CD8-positive, alpha-beta memory T cell (primary cell): Measurements from ENCODE around the gene IL18BP. TPM values are rescaled to one million over a fixed set of nuclear protein-coding genes. Genes with fewer than 3 reads are reported as not detected.

Source experiments
- CTCF ChIA-PET: fragments of 350-600 bp; sonication (Branson Sonifier 250); formaldehyde crosslinking; loops from one replicate; lab custom pipeline; 2021; ENCODE audit warnings: antibody characterized with exemption; lab: Charles Lee
- POLR2A ChIA-PET: fragments of 350-600 bp; sonication (Branson Sonifier 250); formaldehyde crosslinking; loops from one replicate; lab custom pipeline; 2021; ENCODE audit warnings: antibody characterized with exemption; lab: Charles Lee
- DNase-seq, 5 donors: peaks; one replicate each; pipeline versions ENCODE4 v3.0.0 to v3.0.0-alpha.2; 2020 to 2022; ENCODE audit warnings: mixed read lengths in 1 of 5
- H3K27ac ChIP-seq: one replicate; pipeline ENCODE4 v1.7.0; 2013; ENCODE audit warnings: low read depth, mild to moderate bottlenecking, low read length, moderate library complexity
- H3K27me3 ChIP-seq: 2 replicates; pipeline ENCODE4 v1.7.0; 2013; ENCODE audit warnings: low read length, mild to moderate bottlenecking; ENCODE audit not compliant: insufficient read depth, poor library complexity, severe bottlenecking
- H3K36me3 ChIP-seq: 2 replicates; pipeline ENCODE4 v1.7.0; 2013; ENCODE audit warnings: mild to moderate bottlenecking, low read length, moderate library complexity; ENCODE audit not compliant: insufficient read depth
- H3K4me1 ChIP-seq: 2 replicates; pipeline ENCODE4 v1.7.0; 2013; ENCODE audit warnings: mild to moderate bottlenecking, low read length, moderate library complexity; ENCODE audit not compliant: insufficient read depth
- H3K4me3 ChIP-seq: 2 replicates; pipeline ENCODE4 v1.7.0; 2013; ENCODE audit warnings: mild to moderate bottlenecking, low read length
- H3K9me3 ChIP-seq: 2 replicates; pipeline ENCODE4 v1.7.0; 2013; ENCODE audit warnings: mild to moderate bottlenecking, low read length
- H3K27ac Mint-ChIP-seq, 8 donors: one replicate each; pipeline ENCODE4 v1.8.0; 2020 to 2021; ENCODE audit warnings: mixed read lengths in 8 of 8, mild to moderate bottlenecking in 6 of 8, inconsistent platforms in 3 of 8, moderate library complexity in 3 of 8
- H3K27me3 Mint-ChIP-seq, 2 donors: one replicate each; pipeline ENCODE4 v1.8.0; 2020 to 2021; ENCODE audit warnings: mixed read lengths in 2 of 2, mild to moderate bottlenecking in 1 of 2, moderate library complexity in 1 of 2
- H3K36me3 Mint-ChIP-seq, 3 donors: one replicate each; pipeline ENCODE4 v1.8.0; 2020 to 2021; ENCODE audit warnings: mixed read lengths in 3 of 3, inconsistent platforms in 1 of 3, mild to moderate bottlenecking in 1 of 3
- H3K4me1 Mint-ChIP-seq, 3 donors: one replicate each; pipeline ENCODE4 v1.8.0; 2020 to 2021; ENCODE audit warnings: mixed read lengths in 3 of 3, inconsistent platforms in 1 of 3, mild to moderate bottlenecking in 1 of 3
- H3K4me3 Mint-ChIP-seq, 7 donors: one replicate each; pipeline ENCODE4 v1.8.0; 2020 to 2021; ENCODE audit warnings: mixed read lengths in 7 of 7, mild to moderate bottlenecking in 6 of 7, moderate library complexity in 4 of 7, inconsistent platforms in 2 of 7
- H3K9me3 Mint-ChIP-seq, 5 donors: one replicate each; pipeline ENCODE4 v1.8.0; 2020 to 2022; ENCODE audit warnings: mixed read lengths in 5 of 5, mild to moderate bottlenecking in 3 of 5, moderate library complexity in 2 of 5, inconsistent platforms in 1 of 5
- polyA plus RNA-seq: library from polyadenylated mRNA; unstranded; fragments of 300-500 nt; fragmentation: Illumina TruSeq; gene quantifications from one replicate; pipeline ENCODE4 v1.2.3, GENCODE V29; 2021
- total RNA-seq, 2 experiments: library from RNA; stranded (reverse); gene quantifications; one replicate each; pipeline ENCODE4 v1.2.3, GENCODE V29; 2021

IL18BP gene
- total and polyA plus RNA-seq, 3 experiments from 2014 or later = 8.5 to 21.8 (median 9.5) TPM

DNA sequence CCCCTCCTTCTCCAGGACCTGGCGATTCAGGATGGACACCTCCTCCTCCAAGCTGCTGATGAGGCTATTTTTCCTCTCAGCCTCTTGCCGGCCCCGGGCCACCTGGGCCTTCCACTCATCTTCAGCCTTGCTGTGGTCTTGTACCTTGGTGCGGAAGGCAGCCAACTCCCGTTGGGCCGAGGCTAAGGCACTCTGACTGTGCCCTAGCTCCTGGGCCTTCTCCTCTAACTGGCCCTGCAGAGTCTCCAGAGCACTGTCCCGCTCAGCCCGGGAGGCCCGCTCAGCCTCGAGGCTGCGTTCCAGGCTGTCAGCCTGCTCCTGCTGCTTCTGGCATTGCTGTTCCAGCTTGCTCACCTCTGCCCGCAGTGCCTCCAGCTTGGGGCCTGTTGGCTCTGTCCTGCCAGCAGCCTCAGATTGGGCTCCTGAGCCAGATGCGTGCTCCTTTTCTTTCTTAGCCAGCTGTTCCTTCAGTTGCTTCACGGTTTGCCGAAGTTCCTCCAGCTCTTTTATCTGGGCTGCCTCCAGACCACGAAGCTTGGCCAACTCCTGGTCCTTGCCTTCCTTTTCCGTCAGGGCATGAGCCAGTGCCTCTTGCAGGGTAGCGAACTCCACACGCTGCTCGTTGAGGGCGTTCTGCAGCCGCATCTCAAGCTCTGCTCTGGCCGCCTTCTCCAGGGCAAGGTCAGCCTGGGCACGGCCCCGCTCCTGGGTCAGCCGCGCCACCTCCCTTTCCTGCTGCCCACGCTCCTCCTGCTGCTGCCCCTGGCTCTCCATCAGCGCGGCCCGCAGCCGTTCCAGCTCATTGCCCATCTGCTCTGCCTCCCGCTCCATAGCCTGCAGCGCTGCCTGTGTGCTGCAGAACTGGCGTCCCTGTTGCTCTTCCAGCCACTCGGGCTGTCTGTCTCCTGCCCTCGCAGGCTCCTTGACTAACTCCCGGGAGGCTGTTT, 15.3 kb downstream of the IL18BP start:
- Mint-ChIP-seq H3K27ac (peak overlapping the region in 4 of 8 donors; percentile 17 to 90 (median 44)), H3K27me3 (peaks cover 0 to 1% of the 10 kb centered on the region in 2 donors), H3K9me3 (no peaks in the 10 kb centered on the region), H3K4me1 (no peaks in the 10 kb centered on the region), H3K36me3 (peaks cover 0 to 100% (median 28%) of the 10 kb centered on the region in 3 donors), H3K4me3 (peak overlapping the region in 1 of 7 donors; percentile 75)
- Histone ChIP-seq H3K36me3 (peaks cover 94% of the 10 kb centered on the region), H3K9me3 (no peaks in the 10 kb centered on the region), H3K27me3 (no peaks in the 10 kb centered on the region), H3K4me3 (no peak overlapping the region), H3K4me1 (no peaks in the 10 kb centered on the region), H3K27ac (no peak overlapping the region)
- ChIA-PET POLR2A (no interaction called here), CTCF (interaction anchor here (1.0 to 4.8 kb wide), 4 partner anchors 11 to 169 kb away, joined by 3 to 23 read pairs (median 4); no protein-coding TSS in a partner anchor)
- no peak for DNase-seq

DNA sequence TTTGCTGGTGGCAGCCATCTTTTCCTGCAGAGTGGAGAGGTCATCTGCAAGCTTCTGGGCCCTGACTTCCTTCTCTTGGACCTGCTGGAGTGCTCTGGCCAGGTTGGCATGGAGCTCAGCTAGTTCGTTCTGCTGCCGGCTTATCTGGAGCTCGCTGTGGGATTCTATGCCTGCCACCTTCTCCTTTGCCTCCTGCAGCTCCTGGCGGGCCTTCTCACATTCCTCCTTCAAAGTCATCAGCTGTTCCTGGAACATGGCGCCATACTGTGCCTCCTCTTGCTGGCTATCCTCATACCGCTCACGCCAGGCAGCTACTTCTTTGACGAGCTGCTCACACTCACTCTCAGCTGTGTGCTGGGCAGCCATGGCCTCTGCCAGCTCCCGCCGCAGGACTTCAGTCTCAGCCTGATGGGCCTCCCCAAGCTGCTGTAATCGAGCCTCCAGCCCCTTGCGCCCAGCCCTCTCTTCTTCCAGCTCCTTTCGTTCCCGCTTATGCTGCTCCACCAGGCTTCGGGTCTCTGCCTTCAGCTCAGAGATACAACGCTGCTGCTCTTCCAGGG, 16.1 kb downstream of the IL18BP start:
- H3K4me3 Mint-ChIP-seq = no peak overlapping the region
- no peak overlapping the region for H3K27ac ChIP-seq
- H3K27ac Mint-ChIP-seq = peak overlapping the region in 2 of 8 donors; percentile 78 to 94
- H3K4me1 Mint-ChIP-seq = no peaks in the 10 kb centered on the region
- H3K36me3 Mint-ChIP-seq = peaks cover under 1 to 100% (median 29%) of the 10 kb centered on the region in 3 donors
- no peaks in the 10 kb centered on the region for H3K27me3 ChIP-seq
- CTCF ChIA-PET = interaction anchor here (1.0 to 4.8 kb wide), 5 partner anchors 11 to 168 kb away, joined by 3 to 23 read pairs (median 4); no protein-coding TSS in a partner anchor
- no peaks in the 10 kb centered on the region for H3K9me3 Mint-ChIP-seq
- no peak overlapping the region for H3K4me3 ChIP-seq
- H3K4me1 ChIP-seq = no peaks in the 10 kb centered on the region
- POLR2A ChIA-PET = no interaction called here
- peaks cover 95% of the 10 kb centered on the region for H3K36me3 ChIP-seq
- H3K27me3 Mint-ChIP-seq = no peaks in the 10 kb centered on the region
- no peak for DNase-seq
- H3K9me3 ChIP-seq = no peaks in the 10 kb centered on the region

DNA sequence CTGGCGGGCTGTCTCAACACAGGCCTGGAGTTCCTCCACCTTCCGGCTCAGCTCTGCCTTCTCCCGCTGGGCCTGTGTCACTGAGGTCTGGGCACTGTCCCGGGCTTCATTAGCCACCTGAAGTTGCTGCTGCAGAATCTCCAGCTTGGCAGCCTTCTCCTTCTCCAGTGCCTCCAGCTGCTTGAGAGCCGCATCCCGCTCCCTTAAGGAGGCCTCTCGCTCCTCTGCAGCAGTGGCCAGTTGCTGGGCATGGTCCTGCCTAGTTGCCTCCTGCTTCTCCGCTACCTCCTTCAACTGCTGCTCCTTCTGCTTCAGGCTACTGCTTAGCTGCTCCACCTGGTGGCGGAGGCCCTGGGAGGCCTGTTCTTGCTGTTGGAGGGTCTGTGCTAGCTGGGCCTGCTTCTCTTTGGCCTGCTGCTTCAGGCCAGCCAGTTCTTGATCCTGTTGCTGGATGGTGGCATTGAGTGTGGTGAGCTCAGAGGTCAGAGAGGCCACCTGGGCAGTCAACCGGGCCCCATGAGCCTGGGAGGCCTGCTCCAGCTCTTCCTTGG, 16.9 kb downstream of the IL18BP start:
- Mint-ChIP-seq H3K27me3 (no peaks in the 10 kb centered on the region), H3K36me3 (peaks cover 6 to 99% (median 33%) of the 10 kb centered on the region in 3 donors), H3K27ac (peak overlapping the region in 1 of 8 donors; percentile 94), H3K4me1 (no peaks in the 10 kb centered on the region), H3K9me3 (no peaks in the 10 kb centered on the region), H3K4me3 (no peak overlapping the region)
- Histone ChIP-seq H3K27me3 (no peaks in the 10 kb centered on the region), H3K36me3 (peaks cover 94% of the 10 kb centered on the region), H3K4me3 (no peak overlapping the region), H3K27ac (no peak overlapping the region), H3K9me3 (no peaks in the 10 kb centered on the region), H3K4me1 (no peaks in the 10 kb centered on the region)
- ChIA-PET CTCF (interaction anchor here (1.2 to 4.8 kb wide), 3 partner anchors 10 to 168 kb away, joined by 3 to 23 read pairs (median 4); no protein-coding TSS in a partner anchor), POLR2A (no interaction called here)
- DNase-seq = no peak

DNA sequence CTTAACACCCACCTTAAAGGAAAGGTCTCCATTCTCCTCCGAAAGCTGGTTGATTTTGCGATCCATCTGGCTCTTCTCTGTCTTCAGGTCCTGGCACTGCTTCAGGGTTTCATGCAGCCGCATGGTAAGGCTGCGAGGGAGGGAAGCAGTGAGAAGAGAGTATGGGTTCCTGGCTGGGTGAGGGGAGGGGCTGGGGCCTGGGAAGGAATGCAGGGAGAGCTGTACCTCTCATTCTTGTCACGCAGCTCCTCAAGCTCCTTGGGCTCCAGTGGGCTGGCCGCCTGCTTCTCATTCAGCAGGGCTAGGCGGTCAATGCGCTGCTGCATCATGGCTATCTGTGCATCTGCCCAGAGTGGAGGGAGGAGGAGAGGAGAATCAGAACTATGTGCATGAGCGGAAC, 19.5 kb downstream of the IL18BP start:
- peaks cover 94% of the 10 kb centered on the region for H3K36me3 ChIP-seq
- Mint-ChIP-seq H3K36me3 (peaks cover 10 to 96% (median 31%) of the 10 kb centered on the region in 3 donors), H3K27ac (peak overlapping the region in 2 of 8 donors; percentile 17 to 20), H3K4me1 (no peaks in the 10 kb centered on the region), H3K9me3 (no peaks in the 10 kb centered on the region), H3K27me3 (no peaks in the 10 kb centered on the region), H3K4me3 (no peak overlapping the region)
- ChIA-PET CTCF (interaction anchor here (2.0 kb wide), 1 partner anchor 73 kb away, joined by 6 read pairs; no protein-coding TSS in a partner anchor), POLR2A (no interaction called here)
- H3K4me3 ChIP-seq = no peak overlapping the region
- H3K4me1 ChIP-seq = no peaks in the 10 kb centered on the region
- H3K27me3 ChIP-seq = no peaks in the 10 kb centered on the region
- no peak overlapping the region for H3K27ac ChIP-seq
- no peaks in the 10 kb centered on the region for H3K9me3 ChIP-seq
- no peak for DNase-seq

DNA sequence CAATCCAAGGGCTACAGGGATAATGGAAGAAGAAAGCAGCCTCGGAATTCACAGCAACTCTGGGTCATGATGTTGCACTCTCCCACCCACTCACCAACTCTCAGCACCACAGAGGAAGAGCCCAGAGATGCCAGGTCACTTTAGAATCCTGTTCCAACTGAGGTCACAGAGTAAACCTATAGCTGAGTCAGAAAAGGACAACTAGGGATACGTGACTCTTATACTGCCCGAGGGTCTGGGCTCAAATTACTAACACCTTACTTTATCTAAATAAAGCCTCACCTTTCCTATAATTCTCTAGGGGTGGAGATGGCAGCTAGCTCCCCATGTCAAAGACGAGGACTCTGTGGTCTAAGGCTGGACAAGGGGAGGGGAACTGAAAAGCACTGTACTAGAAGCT, 24.6 kb downstream of the IL18BP start:
- Histone ChIP-seq H3K27ac (no peak overlapping the region), H3K4me3 (no peak overlapping the region), H3K36me3 (peaks cover 67% of the 10 kb centered on the region), H3K4me1 (no peaks in the 10 kb centered on the region), H3K9me3 (no peaks in the 10 kb centered on the region), H3K27me3 (no peaks in the 10 kb centered on the region)
- Mint-ChIP-seq H3K4me1 (peaks cover 17 to 38% (median 35%) of the 10 kb centered on the region in 3 donors), H3K4me3 (no peak overlapping the region), H3K27ac (peak overlapping the region in 3 of 8 donors; percentile 25 to 75 (median 62)), H3K27me3 (no peaks in the 10 kb centered on the region), H3K36me3 (peaks cover 10 to 94% (median 16%) of the 10 kb centered on the region in 3 donors), H3K9me3 (no peaks in the 10 kb centered on the region)
- DNase-seq = no peak
- ChIA-PET CTCF (interaction anchor here (1.0 to 12.7 kb wide), 5 partner anchors 21 to 122 kb away, joined by 3 to 177 read pairs (median 14); no protein-coding TSS in a partner anchor), POLR2A (interaction anchor here (0.6 kb wide), 1 partner anchor 411 kb away, joined by 5 read pairs; the partner anchor contains the start of gene CLPB)

DNA sequence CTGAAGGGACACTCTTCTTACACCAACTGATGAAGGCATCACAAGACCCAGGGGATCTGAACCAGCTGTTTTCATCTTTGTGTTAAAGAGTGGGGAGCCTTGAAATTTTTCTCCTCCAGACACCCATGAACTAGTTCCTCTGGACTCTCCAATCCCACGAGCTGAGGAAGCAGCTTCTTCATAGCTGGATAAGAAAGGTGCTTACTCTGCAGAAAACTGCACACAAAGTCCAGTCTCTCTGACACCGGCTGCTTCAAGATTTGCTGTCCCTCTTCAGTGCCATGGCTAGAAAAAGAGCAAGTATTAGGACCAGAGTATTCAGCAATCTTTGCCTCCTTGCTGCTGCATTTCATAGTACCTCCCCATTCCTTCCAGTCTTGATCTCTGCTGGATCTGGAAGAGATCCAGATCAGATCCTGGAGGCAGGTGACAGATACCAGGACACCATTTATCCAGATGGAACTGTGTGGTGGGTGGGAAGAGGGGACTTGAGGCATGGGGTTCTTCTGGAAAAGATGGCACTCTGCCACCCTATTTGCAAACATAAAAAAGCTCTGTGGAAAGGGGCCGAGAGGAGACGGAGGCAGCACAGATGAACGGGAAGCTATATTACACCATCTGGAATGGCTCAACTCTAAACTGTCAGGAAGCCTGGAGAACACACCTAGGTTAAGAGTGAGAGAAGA, 25.5 kb downstream of the IL18BP start:
- H3K9me3 ChIP-seq = no peaks in the 10 kb centered on the region
- H3K36me3 ChIP-seq = peaks cover 58% of the 10 kb centered on the region
- no peaks in the 10 kb centered on the region for H3K27me3 ChIP-seq
- Mint-ChIP-seq H3K27me3 (no peaks in the 10 kb centered on the region), H3K4me1 (peaks cover 22 to 45% (median 41%) of the 10 kb centered on the region in 3 donors), H3K4me3 (no peak overlapping the region), H3K27ac (peak overlapping the region in 4 of 8 donors; percentile 25 to 57 (median 42)), H3K9me3 (no peaks in the 10 kb centered on the region), H3K36me3 (peaks cover 10 to 94% (median 13%) of the 10 kb centered on the region in 3 donors)
- H3K4me3 ChIP-seq = no peak overlapping the region
- no peaks in the 10 kb centered on the region for H3K4me1 ChIP-seq
- ChIA-PET CTCF (interaction anchor here (1.0 to 12.7 kb wide), 21 partner anchors 9 to 407 kb away, joined by 3 to 177 read pairs (median 8); no protein-coding TSS in a partner anchor), POLR2A (interaction anchor here (0.6 kb wide), 1 partner anchor 410 kb away, joined by 5 read pairs; the partner anchor contains the start of gene CLPB)
- no peak for DNase-seq
- H3K27ac ChIP-seq = no peak overlapping the region

DNA sequence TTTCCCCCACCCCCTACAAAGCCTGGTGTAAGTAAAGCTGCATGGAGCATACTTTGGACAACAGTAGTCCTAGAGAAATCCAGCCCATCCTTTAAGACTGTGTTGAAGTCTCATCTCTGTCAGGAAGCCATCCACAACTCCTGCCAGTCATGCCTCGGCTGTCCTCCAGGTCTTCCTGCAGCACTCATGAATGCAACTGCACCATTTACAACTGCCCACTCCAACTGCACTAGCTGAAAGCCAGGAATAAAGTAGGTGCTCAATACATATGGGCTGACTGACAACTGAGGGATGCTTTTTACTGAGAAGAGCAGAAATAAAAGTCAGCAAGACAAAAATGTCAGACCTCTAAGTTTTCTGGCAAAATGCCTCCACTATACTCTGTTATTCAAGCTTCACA, 27.4 kb downstream of the IL18BP start:
- Histone ChIP-seq H3K4me1 (peaks cover 12% of the 10 kb centered on the region), H3K36me3 (peaks cover 42% of the 10 kb centered on the region), H3K27me3 (no peaks in the 10 kb centered on the region), H3K27ac (no peak overlapping the region), H3K9me3 (no peaks in the 10 kb centered on the region), H3K4me3 (no peak overlapping the region)
- Mint-ChIP-seq H3K9me3 (no peaks in the 10 kb centered on the region), H3K4me1 (peaks cover 31 to 61% (median 49%) of the 10 kb centered on the region in 3 donors), H3K27me3 (no peaks in the 10 kb centered on the region), H3K36me3 (peaks cover under 1 to 92% (median 8%) of the 10 kb centered on the region in 3 donors), H3K4me3 (no peak overlapping the region), H3K27ac (peak overlapping the region in 7 of 8 donors; percentile 25 to 90 (median 54))
- no peak for DNase-seq
- CTCF ChIA-PET = interaction anchor here (1.0 to 12.7 kb wide), 10 partner anchors 8 to 405 kb away, joined by 3 to 177 read pairs (median 10); no protein-coding TSS in a partner anchor
- POLR2A ChIA-PET = interaction anchor here (1.4 kb wide), 1 partner anchor 15 kb away, joined by 4 read pairs; no protein-coding TSS in a partner anchor
